Stimulated activated CD4-positive, alpha-beta T cell treated with anti-CD3 and anti-CD28 coated beads, Interleukin-1b, Interleukin-23, amount 100 ng/mL, for 48 hours (primary cell): Measurements from ENCODE around the gene SLC35E3.

Source experiments
- DNase-seq: peaks from one replicate; pipeline ENCODE4 v3.0.0-alpha.2; 2020

The SLC35E3 gene

GRCh38 chr12:68745904-68746571 lies at the start of gene SLC35E3:
TSS of gene SLC35E3 (plus strand) at chr12:68746176. CDS start at chr12:68746378, 202 bp downstream.
- peak; percentile 93 for DNase-seq

GRCh38 chr12:68699486-68699885 lies 46.5 kb upstream of the SLC35E3 start:
- DNase-seq, result no peak

GRCh38 chr12:68727776-68728175 lies 18.2 kb upstream of the SLC35E3 start:
- DNase-seq, result no peak

DNA sequence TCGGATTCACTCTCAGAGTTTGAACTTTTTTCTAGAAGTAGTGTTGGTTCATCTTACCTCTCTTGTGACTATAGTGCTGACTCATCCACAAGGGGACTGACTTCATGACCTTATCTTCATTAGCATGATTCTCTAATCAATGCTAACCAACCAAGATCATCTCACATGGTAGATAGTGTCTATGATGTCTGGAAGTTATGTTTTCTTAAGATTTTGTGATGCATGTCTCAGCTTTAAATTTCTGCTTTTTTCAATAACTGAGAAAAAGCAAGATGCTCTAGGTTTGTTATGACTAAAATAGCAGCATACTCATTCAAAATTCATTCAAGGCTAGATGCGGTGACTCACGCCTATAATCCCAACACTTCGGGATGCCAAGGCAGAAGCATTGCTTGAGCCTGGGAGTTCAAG lies 12.3 kb upstream of the SLC35E3 start:
- DNase-seq, result no peak

- no peak for DNase-seq
Observed at GRCh38 chr12:68739891-68740290, 6.1 kb upstream of the SLC35E3 start.

- no peak for DNase-seq
Observed at GRCh38 chr12:68743356-68743755, 2.6 kb upstream of the SLC35E3 start.

GRCh38 chr12:68745376-68745903 lies 536 bp upstream of the SLC35E3 start:
- DNase-seq, result no peak

DNA sequence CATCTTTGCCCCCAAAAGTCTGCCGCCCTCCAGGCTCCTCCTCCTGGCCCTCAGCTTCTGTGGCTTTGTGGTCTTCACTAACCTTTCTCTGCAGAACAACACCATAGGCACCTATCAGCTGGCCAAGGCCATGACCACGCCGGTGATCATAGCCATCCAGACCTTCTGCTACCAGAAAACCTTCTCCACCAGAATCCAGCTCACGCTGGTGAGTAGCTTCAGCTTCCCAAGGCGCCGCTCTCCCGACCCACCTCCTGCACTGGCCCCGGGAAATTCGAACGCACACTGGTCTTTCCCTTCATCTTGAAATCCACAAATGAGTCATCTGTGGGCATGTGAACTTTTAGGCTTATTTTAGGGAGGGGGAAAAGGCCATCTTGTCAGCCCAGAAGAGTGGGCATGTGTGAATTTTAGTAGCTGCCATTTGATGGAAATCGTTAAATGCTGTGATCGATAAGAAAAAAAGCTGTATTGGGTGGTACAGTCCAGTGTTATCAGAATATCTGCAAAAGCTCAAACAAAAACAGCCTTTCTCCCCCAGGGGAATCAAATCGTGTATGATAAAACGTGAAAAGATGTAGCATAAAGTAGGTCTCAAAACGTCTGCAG lies 700 bp downstream of the SLC35E3 start:
- peak; percentile 16 for DNase-seq

GRCh38 chr12:68749443-68749842 lies 3.5 kb downstream of the SLC35E3 start:
- no peak for DNase-seq

- DNase-seq, result no peak
Observed at GRCh38 chr12:68749861-68750260, 3.9 kb downstream of the SLC35E3 start.

DNA sequence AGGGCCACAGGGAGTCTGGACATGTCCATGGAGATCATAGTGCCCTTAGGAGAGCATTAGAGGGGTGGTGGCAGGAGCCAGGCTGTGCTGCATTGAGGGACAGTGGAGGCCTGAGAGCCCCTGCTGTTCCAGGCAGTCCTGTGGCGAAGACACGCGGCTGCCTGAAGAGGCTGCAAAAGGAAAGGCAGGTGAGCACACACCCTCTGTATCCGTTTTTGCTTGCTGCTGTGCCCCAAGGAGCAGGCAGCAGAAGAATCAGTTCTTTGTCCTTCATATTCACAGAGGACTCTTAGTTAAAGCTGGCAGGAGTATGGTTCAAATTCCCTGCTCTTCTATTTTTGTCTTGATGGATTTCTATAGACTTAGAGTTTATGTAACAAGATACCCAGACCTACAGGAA lies 4.5 kb downstream of the SLC35E3 start:
- no peak for DNase-seq

DNA sequence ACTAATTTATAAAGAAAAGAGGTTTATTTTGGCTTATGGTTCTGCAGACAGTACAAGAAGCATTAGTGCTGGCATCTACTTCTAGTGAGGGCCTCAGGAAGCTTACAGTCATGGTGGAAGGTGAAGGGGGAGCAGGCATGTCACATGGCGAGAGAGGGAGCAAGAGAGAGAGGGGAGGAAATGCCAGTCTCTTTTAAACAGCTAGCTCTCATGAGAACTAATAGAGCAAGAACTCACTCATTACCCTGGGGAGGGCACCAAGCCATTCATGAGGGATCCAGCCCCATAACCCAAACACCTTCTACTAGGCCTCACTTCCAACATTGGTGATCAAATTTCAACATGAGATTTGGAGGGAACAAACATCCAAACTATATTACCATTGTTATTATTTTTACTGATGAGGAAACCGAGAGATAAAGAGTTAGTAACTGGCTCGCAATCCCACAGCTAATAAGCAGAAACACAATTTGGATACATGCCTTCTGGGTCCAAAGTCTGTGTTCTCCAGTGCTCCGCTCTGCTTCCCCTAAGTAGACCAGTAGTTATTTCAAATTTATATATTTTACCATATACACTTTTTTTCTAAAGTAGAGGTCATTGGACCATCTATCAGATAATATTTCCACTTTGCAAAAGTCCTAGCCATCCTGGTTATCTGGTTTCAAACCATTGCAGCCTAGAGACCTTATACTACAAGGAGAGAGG lies 9.7 kb downstream of the SLC35E3 start:
- DNase-seq, result no peak

- no peak for DNase-seq
Observed at GRCh38 chr12:68759852-68760251, 13.9 kb downstream of the SLC35E3 start.

DNA sequence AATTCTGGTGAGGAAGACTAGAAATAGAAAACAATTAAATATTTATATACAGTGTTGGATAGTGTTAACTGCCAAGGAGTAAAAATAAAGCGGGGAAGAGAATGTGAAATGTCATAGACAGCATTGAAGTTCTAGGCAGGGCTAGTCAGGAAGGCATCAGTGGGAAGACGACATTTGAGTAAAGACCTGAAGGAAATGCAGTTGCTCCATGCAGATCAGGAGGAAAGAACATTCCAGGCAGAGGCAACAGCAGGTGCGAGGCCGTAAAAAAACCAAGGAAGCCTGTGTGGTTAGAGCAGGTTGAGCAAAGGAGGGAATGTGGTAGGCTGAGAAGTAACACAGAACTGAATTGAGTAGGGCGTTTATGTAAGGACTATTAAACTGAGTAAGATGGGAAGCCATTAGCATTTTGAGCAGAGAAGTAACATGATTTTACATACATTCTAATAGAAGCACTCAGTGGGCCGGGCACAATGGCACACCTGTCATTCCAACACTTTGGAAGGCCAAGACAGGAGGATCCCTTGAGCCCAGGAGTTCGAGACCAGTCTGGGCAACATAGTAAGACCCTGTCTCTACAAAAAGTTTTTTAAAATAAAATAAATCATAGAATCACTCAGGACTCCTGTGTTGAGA lies 14.9 kb downstream of the SLC35E3 start:
- no peak for DNase-seq

GRCh38 chr12:68761442-68761812 lies 15.5 kb downstream of the SLC35E3 start:
- DNase-seq, result no peak

DNA sequence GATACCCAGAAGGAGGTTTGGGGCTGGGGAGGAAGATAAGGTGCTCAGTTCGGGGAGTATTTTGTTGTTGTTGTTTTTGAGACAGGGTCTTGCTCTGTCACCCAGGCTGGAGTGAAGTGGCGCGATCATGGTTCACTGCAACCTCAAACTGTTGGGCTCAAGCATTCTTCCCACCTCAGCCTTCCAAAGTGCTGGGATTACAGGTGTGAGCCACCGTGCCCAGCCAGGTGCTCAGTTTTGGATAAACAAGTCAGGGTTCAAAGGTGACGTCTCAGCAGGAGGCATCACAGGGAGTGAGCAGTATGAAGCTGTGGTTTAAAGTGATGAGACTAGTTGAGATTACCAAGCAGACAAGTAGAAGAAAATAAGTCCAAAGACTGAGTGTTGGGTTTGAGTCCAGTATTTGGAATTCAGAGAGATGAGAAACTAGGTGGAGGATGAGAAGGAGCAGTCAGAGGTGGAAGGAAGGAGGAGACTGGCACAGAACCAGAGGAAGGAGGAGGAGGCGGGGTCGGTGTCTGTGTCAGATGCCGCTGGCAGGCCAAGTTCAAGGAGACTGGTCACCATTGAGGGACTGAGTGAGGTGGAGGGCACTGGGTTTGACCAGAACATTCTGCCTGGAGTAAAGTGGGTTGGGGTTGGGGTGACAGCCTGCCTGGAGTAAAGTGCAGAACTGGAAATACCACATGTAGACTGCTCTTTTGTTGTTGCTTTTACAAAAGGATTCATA lies 16.1 kb downstream of the SLC35E3 start:
- no peak for DNase-seq

- no peak for DNase-seq
Observed at GRCh38 chr12:68762691-68763090, 16.7 kb downstream of the SLC35E3 start.

DNA sequence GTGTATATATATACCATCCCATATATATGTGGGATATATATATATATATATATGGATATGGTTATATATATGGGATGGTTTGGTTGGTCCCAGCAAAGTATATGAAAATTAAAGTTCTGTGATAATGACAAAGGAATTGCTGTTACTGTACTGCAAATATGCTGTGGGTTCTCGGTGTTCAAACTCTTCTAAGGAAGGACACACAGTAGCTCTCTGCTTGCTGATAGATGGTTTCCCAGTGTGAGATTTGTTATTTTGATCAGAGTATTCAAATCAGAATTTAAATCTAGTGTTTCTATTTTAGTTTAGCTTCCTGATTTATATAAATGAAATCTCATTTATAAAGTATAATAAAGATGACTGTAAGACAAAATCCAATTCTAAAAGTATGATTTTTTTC lies 19.7 kb downstream of the SLC35E3 start:
- no peak for DNase-seq

GRCh38 chr12:68766646-68767045 lies 20.7 kb downstream of the SLC35E3 start:
- no peak for DNase-seq

GRCh38 chr12:68767191-68767590 lies 21.2 kb downstream of the SLC35E3 start:
- no peak for DNase-seq

DNA sequence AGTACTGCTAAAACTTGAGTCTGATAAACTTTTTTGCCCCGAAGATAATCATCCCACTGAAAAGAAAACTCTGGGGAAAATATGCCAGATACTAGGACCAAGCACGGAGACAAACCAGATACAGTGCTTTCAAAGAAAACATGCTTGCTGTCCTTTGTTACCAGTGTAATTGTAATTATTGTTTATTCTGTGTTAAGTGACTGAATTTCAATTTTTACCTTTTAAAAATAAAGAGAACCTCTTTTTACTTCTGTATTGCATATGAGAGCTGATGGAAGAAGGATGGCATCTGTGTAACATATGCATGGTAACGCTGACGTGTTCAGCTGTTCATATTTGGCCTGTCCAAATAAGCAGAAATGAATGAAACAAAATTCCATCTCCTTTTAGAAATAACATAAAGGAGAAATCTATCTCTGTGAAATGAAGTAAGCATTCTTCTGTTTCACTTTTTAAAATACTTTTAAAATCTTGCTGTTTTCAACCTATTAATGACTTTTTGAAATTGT lies 22.5 kb downstream of the SLC35E3 start:
- no peak for DNase-seq

DNA sequence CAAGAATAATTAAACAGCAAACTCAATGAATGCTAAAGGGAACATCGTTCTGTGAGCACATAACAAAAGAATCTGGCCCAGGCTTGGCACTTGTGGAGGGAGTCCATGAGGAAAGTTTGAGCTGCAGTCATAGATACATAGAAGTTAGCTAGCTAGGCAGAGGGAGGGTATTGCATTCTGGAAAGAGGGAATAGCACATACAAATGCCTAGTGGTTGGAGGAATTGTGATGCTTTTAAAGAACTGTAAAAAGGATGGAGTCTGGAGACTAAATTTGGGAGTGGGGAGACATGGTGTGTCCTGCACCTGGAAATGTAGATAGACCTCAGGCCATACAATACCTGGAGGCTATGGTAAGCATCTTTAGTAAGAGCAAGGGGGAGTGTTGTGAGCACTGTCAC lies 24.0 kb downstream of the SLC35E3 start:
- no peak for DNase-seq
